Activated CD8-positive, alpha-beta T cell treated with anti-CD3 and anti-CD28 coated beads for 36 hours (primary cell): Measurements from ENCODE around the gene MROH9. TPM values are rescaled to one million over a fixed set of nuclear protein-coding genes. Genes with fewer than 3 reads are reported as not detected.

Experiments
- ATAC-seq: fragments of 200-7000 bp; cut with Tn5 transposase; one replicate; pipeline ENCODE4 v1.10.0; 2021; ENCODE audit warnings: mild to moderate bottlenecking, moderate library complexity
- CTCF ChIA-PET: fragments of 350-600 bp; sonication (Branson Sonifier 250); formaldehyde crosslinking; loops from one replicate; lab custom pipeline; 2021; ENCODE audit warnings: antibody characterized with exemption; lab: Charles Lee
- POLR2A ChIA-PET: fragments of 350-600 bp; sonication (Branson Sonifier 250); formaldehyde crosslinking; loops from one replicate; lab custom pipeline; 2021; ENCODE audit warnings: antibody characterized with exemption; lab: Charles Lee
- DNase-seq: peaks from one replicate; pipeline ENCODE4 v3.0.0-alpha.2; 2020
- H3K27ac Mint-ChIP-seq: one replicate; pipeline ENCODE4 v1.8.0; 2021; ENCODE audit warnings: mild to moderate bottlenecking, mixed read lengths
- H3K27me3 Mint-ChIP-seq: one replicate; pipeline ENCODE4 v1.8.0; 2021; ENCODE audit warnings: mixed read lengths
- H3K36me3 Mint-ChIP-seq: one replicate; pipeline ENCODE4 v1.8.0; 2021; ENCODE audit warnings: low read depth, mixed read lengths
- H3K4me1 Mint-ChIP-seq: one replicate; pipeline ENCODE4 v1.8.0; 2021; ENCODE audit warnings: low read depth, mixed read lengths
- H3K4me3 Mint-ChIP-seq: one replicate; pipeline ENCODE4 v1.8.0; 2021; ENCODE audit warnings: mild to moderate bottlenecking, moderate library complexity, mixed read lengths
- H3K9me3 Mint-ChIP-seq: one replicate; pipeline ENCODE4 v1.8.0; 2021; ENCODE audit warnings: mixed read lengths
- CTCF ChIP-seq: fragments of 200-600 bp; IDR thresholded peaks from one replicate; pipeline ENCODE4 v1.8.0; 2022; ENCODE audit warnings: antibody characterized with exemption, mild to moderate bottlenecking
- intact Hi-C: fragments of 100-400 bp; cut with micrococcal nuclease; formaldehyde crosslinking; loops from one replicate; pipeline ENCODE4 v1.10.0; 2022
- total RNA-seq, 2 experiments: library from RNA; stranded (reverse); gene quantifications; one replicate each; pipeline ENCODE4 v1.2.3, GENCODE V29; 2021

Gene MROH9
- total RNA-seq, 2 experiments from 2014 or later = not detected

GRCh38 chr1:171103862-171104261, 168.5 kb downstream of the MROH9 start:
- no peak for ATAC-seq
- no peaks in the 10 kb centered on the region for H3K36me3 Mint-ChIP-seq

GRCh38 chr1:171107262-171107940, 172.1 kb downstream of the MROH9 start:
- H3K4me1 Mint-ChIP-seq = no peaks in the 10 kb centered on the region
- POLR2A ChIA-PET = interaction anchor here (1.9 kb wide), 1 partner anchor 26 kb away, joined by 4 read pairs; no protein-coding TSS in a partner anchor

More at GRCh38 chr1:171103862-171104261, 168.5 kb downstream of the MROH9 start:
- H3K27me3 Mint-ChIP-seq = peaks cover 5% of the 10 kb centered on the region
- H3K27ac Mint-ChIP-seq = no peak overlapping the region
- no peaks in the 10 kb centered on the region for H3K4me1 Mint-ChIP-seq
- DNase-seq = no peak
- TF ChIP-seq CTCF = no peak
- ChIA-PET CTCF (no interaction called here), POLR2A (interaction anchor here (0.7 kb wide), 1 partner anchor 82 kb away, joined by 8 read pairs; no protein-coding TSS in a partner anchor)
- no peaks in the 10 kb centered on the region for H3K9me3 Mint-ChIP-seq
- H3K4me3 Mint-ChIP-seq = no peak overlapping the region
- intact Hi-C loops = no loop called here

GRCh38 chr1:171107969-171108368, 172.6 kb downstream of the MROH9 start:
- Mint-ChIP-seq H3K4me3 (no peak overlapping the region), H3K27ac (no peak overlapping the region), H3K36me3 (no peaks in the 10 kb centered on the region), H3K9me3 (no peaks in the 10 kb centered on the region), H3K27me3 (peaks cover 10% of the 10 kb centered on the region), H3K4me1 (no peaks in the 10 kb centered on the region)
- TF ChIP-seq CTCF = no peak
- POLR2A ChIA-PET = interaction anchor here (1.9 kb wide), 1 partner anchor 26 kb away, joined by 4 read pairs; no protein-coding TSS in a partner anchor
- DNase-seq (no peak), ATAC-seq (no peak)
- intact Hi-C loops = no loop called here
- CTCF ChIA-PET = no interaction called here

More at GRCh38 chr1:171107262-171107940, 172.1 kb downstream of the MROH9 start:
- Mint-ChIP-seq H3K27ac (no peak overlapping the region), H3K36me3 (no peaks in the 10 kb centered on the region), H3K27me3 (peaks cover 10% of the 10 kb centered on the region), H3K4me3 (no peak overlapping the region), H3K9me3 (no peaks in the 10 kb centered on the region)
- DNase-seq (no peak), ATAC-seq (no peak)
- CTCF ChIA-PET = no interaction called here
- TF ChIP-seq CTCF = no peak
- intact Hi-C loops = no loop called here

- intact Hi-C loops = no loop called here
- POLR2A ChIA-PET = no interaction called here
- DNase-seq (no peak), ATAC-seq (no peak)
- no peaks in the 10 kb centered on the region for H3K36me3 Mint-ChIP-seq
- TF ChIP-seq CTCF = no peak
- H3K4me1 Mint-ChIP-seq = no peaks in the 10 kb centered on the region
- peaks cover 7% of the 10 kb centered on the region for H3K27me3 Mint-ChIP-seq
- H3K9me3 Mint-ChIP-seq = no peaks in the 10 kb centered on the region
- CTCF ChIA-PET = no interaction called here
- no peak overlapping the region for H3K4me3 Mint-ChIP-seq
- no peak overlapping the region for H3K27ac Mint-ChIP-seq
Observed at GRCh38 chr1:171109966-171110365, 174.6 kb downstream of the MROH9 start.

GRCh38 chr1:171110621-171111326, 175.4 kb downstream of the MROH9 start:
- Mint-ChIP-seq H3K27me3 (peaks cover 7% of the 10 kb centered on the region), H3K4me3 (no peak overlapping the region), H3K4me1 (no peaks in the 10 kb centered on the region), H3K27ac (no peak overlapping the region), H3K9me3 (no peaks in the 10 kb centered on the region), H3K36me3 (no peaks in the 10 kb centered on the region)
- ChIA-PET CTCF (interaction anchor here (1.1 kb wide), 1 partner anchor 20 kb away, joined by 3 read pairs; the partner anchor contains the start of gene FMO3), POLR2A (no interaction called here)
- intact Hi-C loops = no loop called here
- DNase-seq = no peak
- no peak for TF ChIP-seq CTCF
- no peak for ATAC-seq
